Sigmoid colon (tissue), 7 donors: ENCODE data around the gene NAP1L5. TPM values are rescaled to one million over a fixed set of nuclear protein-coding genes. Genes with fewer than 3 reads are reported as not detected.

Source experiments
- DNase-seq: peaks from one replicate; pipeline ENCODE4 v3.0.0-alpha.2; 2019
- H3K27ac ChIP-seq, 4 donors: fragments of 200-600 bp; sonication (generic); one replicate each; pipeline ENCODE4 v1.5.1; 2016 to 2019; ENCODE audit warnings: mild to moderate bottlenecking in 1 of 4
- H3K27me3 ChIP-seq, 3 donors: fragments of 200-600 bp; sonication (generic); one replicate each; pipeline ENCODE4 v1.5.1; 2019; ENCODE audit warnings: mild to moderate bottlenecking in 1 of 3
- H3K36me3 ChIP-seq, 4 donors: fragments of 200-600 bp; sonication (generic); one replicate each; pipeline ENCODE4 v1.5.1; 2016 to 2019
- H3K4me1 ChIP-seq, 4 donors: fragments of 200-600 bp; sonication (generic); one replicate each; pipeline ENCODE4 v1.5.1; 2017 to 2019
- H3K4me3 ChIP-seq, 4 donors: fragments of 200-600 bp; sonication (generic); one replicate each; pipeline ENCODE4 v1.5.1; 2017 to 2019; ENCODE audit warnings: mild to moderate bottlenecking in 2 of 4, moderate library complexity in 1 of 4
- H3K9me3 ChIP-seq, 4 donors: fragments of 200-600 bp in 3 of 4; sonication (generic) in 3 of 4; one replicate each; pipeline versions ENCODE4 v1.5.1 to v1.6.1; 2013 to 2019
- CTCF ChIP-seq, 4 experiments: fragments of 450-650 bp in 3 of 4; fragments of 200-600 bp in 1 of 4; IDR thresholded peaks; one replicate each; pipeline ENCODE4 v1.5.1; 2016 to 2019; ENCODE audit warnings: antibody characterized with exemption in 4 of 4, mild to moderate bottlenecking in 3 of 4, moderate library complexity in 2 of 4
- EP300 ChIP-seq, 4 donors: sonication (generic); formaldehyde crosslinking; IDR thresholded peaks; one replicate each; pipeline ENCODE4 v1.6.1; 2017; ENCODE audit warnings: antibody characterized with exemption in 4 of 4
- POLR2A ChIP-seq, 2 donors: fragments of 450-650 bp; IDR thresholded peaks; one replicate each; pipeline ENCODE4 v1.6.1; 2016; ENCODE audit warnings: antibody characterized with exemption in 2 of 2, mild to moderate bottlenecking in 2 of 2, moderate library complexity in 2 of 2
- POLR2AphosphoS5 ChIP-seq, 4 donors: sonication (generic); formaldehyde crosslinking; IDR thresholded peaks; one replicate each; pipeline ENCODE4 v1.6.1; 2017; ENCODE audit warnings: antibody characterized with exemption in 4 of 4
- WGBS, 2 donors: extraction: QIAGEN DNeasy Blood & Tissue Kit; methylation state at CpG; one replicate each; pipeline ENCODE4 v1.1.7; 2013; 5-methylcytosine and 5-hydroxymethylcytosine counted together
- intact Hi-C: fragments of 100-400 bp; cut with DNase I; formaldehyde crosslinking; loops from one replicate; pipeline ENCODE4 v1.15.1; 2023
- polyA plus RNA-seq, 3 donors: library from polyadenylated mRNA; stranded (reverse); fragments of 200-250 nt; gene quantifications; one replicate each; pipeline ENCODE4 v1.2.3, GENCODE V29; 2013
- total RNA-seq, 4 donors: library from RNA; depleted of rRNA; stranded (reverse); fragments of >200 nt; gene quantifications; one replicate each; pipeline ENCODE4 v1.1.0, GENCODE V29; 2016
- donor health status: healthy with polysubstance abuse.
- donor health status: Bipolar disorder and iron deficiency.
- donor health status: healthy.

NAP1L5 gene
- total and polyA plus RNA-seq, 7 donors = 1.4 to 13.6 (median 7.3) TPM

- Histone ChIP-seq H3K27me3 (no peaks in the 10 kb centered on the region), H3K36me3 (peaks cover 0 to 41% (median 1%) of the 10 kb centered on the region in 4 donors), H3K27ac (no peak overlapping the region), H3K4me1 (peaks cover 0 to 18% (median 14%) of the 10 kb centered on the region in 4 donors), H3K4me3 (no peak overlapping the region), H3K9me3 (no peaks in the 10 kb centered on the region)
- no peak for TF ChIP-seq POLR2A (IDR thresholded peaks at IDR 0.05)
- TF ChIP-seq CTCF (IDR thresholded peaks at IDR 0.05) = no peak
- no peak for TF ChIP-seq POLR2AphosphoS5 (IDR thresholded peaks at IDR 0.05)
- TF ChIP-seq EP300 (IDR thresholded peaks at IDR 0.05) = no peak
- intact Hi-C loops = loop anchor here (5.0 to 10.0 kb wide), 2 partner anchors 112 to 410 kb away; partner anchors contain the start of gene TIGD2
- DNase-seq = no peak
These were observed 7.6 kb upstream of the NAP1L5 start for GRCh38 chr4:88705223-88705622.

GRCh38 chr4:88702782-88703181 lies 5.2 kb upstream of the NAP1L5 start:
- TF ChIP-seq POLR2AphosphoS5 (IDR thresholded peaks at IDR 0.05) = no peak
- TF ChIP-seq CTCF (IDR thresholded peaks at IDR 0.05) = no peak
- no peak for TF ChIP-seq POLR2A (IDR thresholded peaks at IDR 0.05)
- no peak for TF ChIP-seq EP300 (IDR thresholded peaks at IDR 0.05)
- whole genome bisulfite sequencing, 2 donors = 91 to 93% methylated on average over 2 of the region's 2 CpGs
- no peak for DNase-seq
- Histone ChIP-seq H3K27me3 (no peaks in the 10 kb centered on the region), H3K36me3 (peaks cover 0 to 36% (median 1%) of the 10 kb centered on the region in 4 donors), H3K9me3 (no peaks in the 10 kb centered on the region), H3K27ac (no peak overlapping the region), H3K4me3 (no peak overlapping the region), H3K4me1 (peaks cover 0 to 18% (median 14%) of the 10 kb centered on the region in 4 donors)
- intact Hi-C loops = loop anchor here (10.0 kb wide), 1 partner anchor 412 kb away; the partner anchor contains the start of gene TIGD2

DNA sequence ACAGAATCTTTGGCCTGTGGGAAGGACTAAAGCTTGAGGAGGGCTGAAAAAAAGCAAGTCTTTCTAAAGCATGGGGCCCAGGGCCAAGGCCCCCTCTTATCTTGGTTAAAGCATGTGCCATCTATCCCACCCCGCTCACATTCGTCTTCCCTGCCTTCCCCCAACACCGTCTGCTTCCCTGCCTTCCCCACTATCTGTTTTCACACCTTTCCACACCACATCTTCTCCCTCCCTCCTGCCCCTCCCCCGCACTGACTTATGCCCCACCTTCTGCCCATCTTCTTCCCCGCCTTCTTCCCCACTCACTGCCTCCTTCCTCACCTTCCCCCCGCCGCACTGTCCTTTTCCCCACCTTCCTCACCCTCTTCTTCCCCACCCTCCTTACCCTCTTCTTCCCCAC lies 890 bp upstream of the NAP1L5 start:
- intact Hi-C loops = loop anchor here (5.0 kb wide), 1 partner anchor 106 kb away; the partner anchor contains the start of gene HERC3
- H3K4me3 ChIP-seq = no peak overlapping the region
- no peaks in the 10 kb centered on the region for H3K4me1 ChIP-seq
- 98 to 99% methylated on average over 7 of the region's 7 CpGs for WGBS, 2 donors
- no peaks in the 10 kb centered on the region for H3K9me3 ChIP-seq
- H3K27me3 ChIP-seq = no peaks in the 10 kb centered on the region
- peak overlapping the region; percentile 71 to 84 (median 81) for H3K27ac ChIP-seq
- no peak for DNase-seq
- TF ChIP-seq POLR2A (IDR thresholded peaks at IDR 0.05) (no peak), EP300 (IDR thresholded peaks at IDR 0.05) (no peak), POLR2AphosphoS5 (IDR thresholded peaks at IDR 0.05) (no peak), CTCF (IDR thresholded peaks at IDR 0.05) (no peak)
- peaks cover 0 to 22% (median 0%) of the 10 kb centered on the region in 4 donors for H3K36me3 ChIP-seq

DNA sequence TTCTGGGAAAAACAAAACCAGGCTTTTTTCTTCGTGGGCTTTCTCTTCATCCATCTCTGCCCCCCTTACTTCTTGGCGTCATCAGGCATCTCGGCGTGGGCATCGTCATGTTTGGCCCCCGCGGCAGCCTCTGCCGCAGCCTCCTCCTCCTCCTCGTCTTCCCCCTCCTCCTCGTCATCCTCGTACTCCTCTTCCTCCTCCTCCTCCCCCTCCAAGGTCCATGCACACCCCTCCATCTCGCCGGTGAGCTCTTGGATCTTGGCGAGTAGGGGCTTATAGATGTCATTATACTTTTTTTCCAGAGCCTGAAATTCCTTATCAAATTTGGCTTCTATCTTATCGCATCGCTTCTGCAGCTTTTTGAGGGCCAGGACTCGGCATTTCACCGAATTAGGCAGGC lies 488 bp downstream of the NAP1L5 start:
- peak; percentile 82 for DNase-seq
- H3K9me3 ChIP-seq = no peaks in the 10 kb centered on the region
- no peaks in the 10 kb centered on the region for H3K4me1 ChIP-seq
- intact Hi-C loops = loop anchor here (5.0 kb wide), 1 partner anchor 105 kb away; the partner anchor contains the start of gene HERC3
- H3K27ac ChIP-seq = peak overlapping the region; percentile 71 to 84 (median 81)
- H3K36me3 ChIP-seq = peaks cover 0 to 12% (median 0%) of the 10 kb centered on the region in 4 donors
- TF ChIP-seq CTCF (IDR thresholded peaks at IDR 0.05) (no peak), POLR2A (IDR thresholded peaks at IDR 0.05) (no peak), EP300 (IDR thresholded peaks at IDR 0.05) (no peak), POLR2AphosphoS5 (IDR thresholded peaks at IDR 0.05) (no peak)
- no peaks in the 10 kb centered on the region for H3K27me3 ChIP-seq
- WGBS, 2 donors = 48 to 54% methylated on average over 18 of the region's 18 CpGs
- peak overlapping the region; percentile 39 to 64 (median 63) for H3K4me3 ChIP-seq
